HEK293 (cell line): ENCODE measurements around the gene CTIF.

Source experiments
- TCF7L2 ChIP-seq: IDR thresholded peaks from 2 replicates; pipeline ENCODE4 v1.6.1; 2011; ENCODE audit warnings: low read depth, mild to moderate bottlenecking, inconsistent platforms, low read length, moderate library complexity, borderline replicate concordance
- ZNF311 ChIP-seq: fragments of 450-650 bp; formaldehyde crosslinking; IDR thresholded peaks from 2 replicates; pipeline ENCODE4 v1.5.1; 2017; ENCODE audit warnings: missing biosample characterization, missing genetic modification characterization, borderline replicate concordance
- ZNF626 ChIP-seq: fragments of 450-650 bp; sonication (Bioruptor Pico); formaldehyde crosslinking; IDR thresholded peaks from 2 replicates; pipeline ENCODE4 v1.5.1; 2018; ENCODE audit warnings: missing biosample characterization, missing genetic modification characterization, inconsistent platforms
- TF ChIP-seq, protein P1 (sequence below): fragments of 450-650 bp; formaldehyde crosslinking; IDR thresholded peaks from 2 replicates; pipeline ENCODE4 v1.5.1; 2016; ENCODE audit warnings: missing biosample characterization, missing genetic modification characterization

DNA sequence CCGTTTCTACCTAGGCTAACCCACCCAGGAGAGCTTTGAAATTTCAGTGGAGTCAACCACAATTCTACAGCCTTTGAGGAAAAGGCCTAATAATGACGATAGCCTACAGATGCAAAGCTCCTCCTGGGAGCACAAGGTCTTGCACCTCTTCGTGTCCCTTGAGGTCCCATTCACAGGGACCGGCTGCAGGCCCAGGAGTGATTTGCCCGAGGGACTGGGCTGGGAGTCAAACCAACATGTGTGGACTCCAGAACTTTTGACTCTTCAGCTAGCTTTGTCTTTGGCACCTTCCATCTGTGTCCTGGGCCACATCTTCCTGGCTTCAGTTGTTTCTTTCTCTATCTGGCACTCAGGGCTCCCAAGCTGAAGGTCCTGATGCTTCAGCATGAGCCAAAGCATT, 335.4 kb downstream of the CTIF start:
- TF ChIP-seq TCF7L2 (no peak), ZNF626 (tag by site-specific recombination) (no peak), ZNF311 (tag by site-specific recombination) (no peak)
- TF ChIP-seq, protein P1, sequence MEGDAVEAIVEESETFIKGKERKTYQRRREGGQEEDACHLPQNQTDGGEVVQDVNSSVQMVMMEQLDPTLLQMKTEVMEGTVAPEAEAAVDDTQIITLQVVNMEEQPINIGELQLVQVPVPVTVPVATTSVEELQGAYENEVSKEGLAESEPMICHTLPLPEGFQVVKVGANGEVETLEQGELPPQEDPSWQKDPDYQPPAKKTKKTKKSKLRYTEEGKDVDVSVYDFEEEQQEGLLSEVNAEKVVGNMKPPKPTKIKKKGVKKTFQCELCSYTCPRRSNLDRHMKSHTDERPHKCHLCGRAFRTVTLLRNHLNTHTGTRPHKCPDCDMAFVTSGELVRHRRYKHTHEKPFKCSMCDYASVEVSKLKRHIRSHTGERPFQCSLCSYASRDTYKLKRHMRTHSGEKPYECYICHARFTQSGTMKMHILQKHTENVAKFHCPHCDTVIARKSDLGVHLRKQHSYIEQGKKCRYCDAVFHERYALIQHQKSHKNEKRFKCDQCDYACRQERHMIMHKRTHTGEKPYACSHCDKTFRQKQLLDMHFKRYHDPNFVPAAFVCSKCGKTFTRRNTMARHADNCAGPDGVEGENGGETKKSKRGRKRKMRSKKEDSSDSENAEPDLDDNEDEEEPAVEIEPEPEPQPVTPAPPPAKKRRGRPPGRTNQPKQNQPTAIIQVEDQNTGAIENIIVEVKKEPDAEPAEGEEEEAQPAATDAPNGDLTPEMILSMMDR (tag by site-specific recombination) = no peak
